ENCODE results near the gene NR5A2. TPM values are rescaled to one million over a fixed set of nuclear protein-coding genes. Genes with fewer than 3 reads are reported as not detected.

The NR5A2 gene
- total RNA-seq, 2 experiments from 2014 or later, result not detected

- POLR2A ChIA-PET, result no interaction called here
- CTCF ChIA-PET, result no interaction called here
Observed at GRCh38 chr1:200153277-200154055, 126.0 kb downstream of the NR5A2 start.

- POLR2A ChIA-PET, result interaction anchor here (0.5 to 0.6 kb wide), 3 partner anchors 23 to 358 kb away, joined by 3 to 5 read pairs (median 3); no protein-coding TSS in a partner anchor
- CTCF ChIA-PET, result interaction anchor here (0.8 to 1.3 kb wide), 2 partner anchors 56 to 122 kb away, joined by 4 read pairs; no protein-coding TSS in a partner anchor
Observed at GRCh38 chr1:200154069-200154767, 126.7 kb downstream of the NR5A2 start.

GRCh38 chr1:200157715-200158114 lies 130.2 kb downstream of the NR5A2 start:
- ChIA-PET POLR2A (no interaction called here), CTCF (no interaction called here)

DNA sequence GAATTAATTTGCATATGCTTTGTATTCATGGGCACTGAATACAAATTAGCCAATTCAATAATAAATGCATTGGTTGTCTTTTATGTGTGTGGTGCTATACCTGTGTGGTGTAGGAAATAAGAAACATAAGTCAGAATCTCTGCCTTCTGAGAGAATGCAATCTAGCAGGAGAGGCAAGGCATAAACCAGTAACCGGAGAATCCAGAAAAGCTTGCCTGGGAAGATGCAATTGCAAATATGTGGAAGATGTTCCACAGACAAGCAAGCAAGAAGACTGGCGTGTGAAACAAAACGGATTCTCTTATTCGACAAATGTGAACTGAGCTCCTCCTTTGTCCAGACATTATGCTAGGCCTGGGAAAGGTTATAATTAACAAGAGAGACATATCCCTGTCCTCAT lies 134.3 kb downstream of the NR5A2 start:
- ChIA-PET CTCF (no interaction called here), POLR2A (no interaction called here)

GRCh38 chr1:200162258-200162657 lies 134.7 kb downstream of the NR5A2 start:
- CTCF ChIA-PET, result no interaction called here
- POLR2A ChIA-PET, result no interaction called here

- CTCF ChIA-PET, result no interaction called here
- POLR2A ChIA-PET, result no interaction called here
Observed at GRCh38 chr1:200162877-200163276, 135.4 kb downstream of the NR5A2 start.

DNA sequence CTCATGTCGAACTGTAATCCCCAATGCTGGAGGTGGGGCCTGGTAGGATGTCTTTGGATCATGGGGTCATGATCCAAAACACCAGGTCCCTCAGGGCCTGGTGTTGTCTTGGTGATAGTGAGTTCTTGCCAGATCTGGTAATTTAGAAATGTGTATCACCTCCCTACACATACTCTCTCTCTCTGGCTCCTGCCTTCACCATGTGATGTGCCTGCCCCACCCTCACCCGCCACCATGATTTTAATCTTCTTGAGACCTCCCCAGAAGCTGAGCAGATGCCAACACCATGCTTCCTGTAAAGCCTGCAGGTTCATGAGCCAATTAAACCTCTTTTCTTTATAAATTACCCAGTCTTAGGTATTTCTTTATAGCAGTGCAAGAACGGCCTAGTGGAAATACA lies 136.4 kb downstream of the NR5A2 start:
- ChIA-PET CTCF (interaction anchor here (1.1 kb wide), 1 partner anchor 10 kb away, joined by 4 read pairs; no protein-coding TSS in a partner anchor), POLR2A (no interaction called here)

GRCh38 chr1:200165493-200166220 lies 138.1 kb downstream of the NR5A2 start:
- ChIA-PET CTCF (no interaction called here), POLR2A (no interaction called here)

DNA sequence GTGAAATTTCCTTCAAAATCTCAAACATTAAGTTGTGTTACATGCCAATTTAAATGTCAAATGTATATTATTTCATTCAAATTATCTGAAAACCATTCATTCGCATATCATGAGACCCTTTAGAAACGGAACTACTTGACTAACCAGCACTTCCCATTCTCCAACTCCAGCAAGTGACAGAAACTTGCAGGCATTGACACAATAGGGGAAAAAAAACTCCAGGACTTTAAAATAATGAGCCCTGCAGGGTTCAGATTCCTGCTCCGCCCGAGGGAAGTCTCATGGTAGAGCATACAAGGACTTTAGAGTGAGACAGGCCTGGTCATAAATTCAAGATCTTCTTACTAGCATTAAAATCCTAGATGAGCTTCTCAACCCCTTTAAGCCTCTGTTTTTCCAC lies 138.9 kb downstream of the NR5A2 start:
- ChIA-PET CTCF (no interaction called here), POLR2A (no interaction called here)

DNA sequence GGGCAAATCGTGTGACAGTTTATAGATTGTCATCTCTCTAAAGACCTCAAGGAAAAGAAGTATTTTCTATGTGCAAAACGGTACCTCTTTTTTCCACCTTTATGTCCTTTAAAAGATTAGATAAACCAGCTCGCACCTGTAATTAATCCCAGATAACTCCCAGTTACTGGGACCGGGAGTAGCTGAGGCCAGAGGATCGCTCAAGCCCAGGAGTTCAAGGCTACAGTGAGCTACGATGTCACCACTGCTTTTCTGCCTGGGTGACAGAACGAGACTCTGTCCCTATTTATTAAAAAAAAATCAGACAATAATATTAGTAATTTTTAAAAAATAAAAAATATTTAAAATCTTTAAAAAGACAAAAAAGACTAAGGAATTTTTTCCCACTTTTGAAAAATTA lies 141.4 kb downstream of the NR5A2 start:
- ChIA-PET POLR2A (no interaction called here), CTCF (no interaction called here)

DNA sequence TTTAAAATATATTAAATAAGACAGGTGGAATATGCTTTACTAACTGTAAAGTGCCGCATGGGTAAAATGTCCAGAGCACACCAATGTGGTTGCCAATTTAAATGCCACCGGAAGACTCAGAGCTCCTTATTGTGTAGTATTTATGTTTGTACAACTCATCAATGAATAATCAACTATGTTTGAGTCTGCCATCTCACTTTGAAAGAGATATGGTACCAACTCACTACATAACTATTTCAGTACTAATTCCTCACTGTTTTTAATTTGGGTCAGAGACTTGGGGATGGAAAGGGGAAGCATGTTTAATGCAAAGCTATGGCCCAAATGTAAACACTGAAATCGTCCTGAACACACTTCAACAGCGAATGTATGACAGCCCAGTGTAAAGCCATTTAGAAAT lies 144.8 kb downstream of the NR5A2 start:
- POLR2A ChIA-PET, result no interaction called here
- CTCF ChIA-PET, result no interaction called here

DNA sequence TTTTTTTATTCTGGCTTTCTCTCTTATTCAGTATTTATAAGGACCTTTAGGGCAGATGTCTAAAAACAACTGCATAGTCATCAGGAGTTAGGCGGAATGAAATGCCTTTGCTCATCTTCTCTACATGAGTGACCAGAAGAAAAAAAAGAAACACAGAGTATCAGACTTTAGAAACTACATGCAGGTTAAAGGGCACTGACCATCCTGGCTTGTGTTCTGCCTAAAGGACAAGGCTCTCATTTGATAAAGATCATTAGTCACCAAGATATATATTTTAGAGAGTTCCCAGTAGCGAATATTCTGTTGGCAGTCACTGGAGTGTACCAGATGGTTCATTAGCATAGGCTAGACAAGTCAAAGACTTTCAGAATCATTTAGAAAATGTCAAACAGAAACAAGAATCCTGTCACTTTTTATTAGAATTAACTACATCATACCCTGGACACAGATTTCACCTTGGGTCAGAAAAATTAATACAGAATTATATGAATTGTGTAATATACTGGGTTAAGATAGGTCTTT lies 145.6 kb downstream of the NR5A2 start:
- CTCF ChIA-PET, result interaction anchor here (1.0 kb wide), 1 partner anchor 9 kb away, joined by 4 read pairs; no protein-coding TSS in a partner anchor
- POLR2A ChIA-PET, result no interaction called here

- CTCF ChIA-PET, result no interaction called here
Observed at GRCh38 chr1:200174525-200175295, 147.2 kb downstream of the NR5A2 start.

GRCh38 chr1:200176181-200176580 lies 148.7 kb downstream of the NR5A2 start:
- POLR2A ChIA-PET, result no interaction called here

More at GRCh38 chr1:200174525-200175295, 147.2 kb downstream of the NR5A2 start:
- POLR2A ChIA-PET, result no interaction called here

GRCh38 chr1:200176798-200177197 lies 149.3 kb downstream of the NR5A2 start:
- CTCF ChIA-PET, result no interaction called here

More at GRCh38 chr1:200176181-200176580, 148.7 kb downstream of the NR5A2 start:
- CTCF ChIA-PET, result interaction anchor here (0.5 kb wide), 1 partner anchor 59 kb away, joined by 3 read pairs; no protein-coding TSS in a partner anchor

DNA sequence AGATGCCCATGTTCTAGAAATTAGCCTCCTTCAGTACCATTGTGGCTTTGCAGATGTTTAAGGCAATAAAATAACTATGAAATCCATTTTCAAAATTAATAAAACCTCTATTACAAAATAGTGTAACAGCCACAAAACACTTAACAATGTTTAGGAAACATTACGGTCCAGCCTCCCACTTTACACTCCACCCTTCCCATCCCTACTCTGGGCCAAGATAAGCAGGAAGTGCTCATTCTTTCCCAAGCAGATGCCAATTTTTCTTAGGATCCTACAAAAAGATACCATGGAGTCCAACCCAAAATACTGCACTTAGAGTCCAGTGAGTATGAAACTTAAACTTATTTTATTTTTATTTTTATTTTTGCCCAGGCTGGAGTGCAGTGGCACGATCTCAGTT lies 150.8 kb downstream of the NR5A2 start:
- ChIA-PET POLR2A (no interaction called here), CTCF (no interaction called here)

More at GRCh38 chr1:200176798-200177197, 149.3 kb downstream of the NR5A2 start:
- POLR2A ChIA-PET, result no interaction called here

- ChIA-PET CTCF (no interaction called here), POLR2A (no interaction called here)
Observed at GRCh38 chr1:200179126-200179780, 151.7 kb downstream of the NR5A2 start.

- POLR2A ChIA-PET, result no interaction called here
- CTCF ChIA-PET, result no interaction called here
Observed at GRCh38 chr1:200179781-200180160, 152.3 kb downstream of the NR5A2 start.

GRCh38 chr1:200180821-200181220 lies 153.3 kb downstream of the NR5A2 start:
- ChIA-PET POLR2A (no interaction called here), CTCF (no interaction called here)

Measured in activated CD8-positive, alpha-beta memory T cell treated with anti-CD3 and anti-CD28 coated beads for 36 hours (primary cell).